BJ (cell line): Measurements from ENCODE around the gene TRIM2. TPM values are rescaled to one million over a fixed set of nuclear protein-coding genes. Genes with fewer than 3 reads are reported as not detected.
A peak's percentile ranks its signal among the peaks of the same experiment; 100 is the strongest.

ENCODE experiments used
- CTCF ChIA-PET: fragments of 350-600 bp; formaldehyde crosslinking; extraction: SDS; loops from one replicate; lab custom pipeline; 2021; ENCODE audit warnings: antibody characterized with exemption, inconsistent platforms; lab: Yijun Ruan, JAX
- POLR2A ChIA-PET: fragments of 300-600 bp; sonication (Branson Sonifier 250); formaldehyde crosslinking; extraction: SDS; loops from one replicate; lab custom pipeline; 2021; ENCODE audit warnings: antibody characterized with exemption; lab: Charles Lee
- DNase-seq: peaks from one replicate; pipeline ENCODE4 v3.0.0-alpha.2; 2011; ENCODE audit warnings: low read depth
- H3K27me3 ChIP-seq: 2 replicates; pipeline ENCODE4 v1.6.0; 2011; ENCODE audit warnings: low read length; ENCODE audit not compliant: control insufficient read depth, insufficient read depth
- H3K36me3 ChIP-seq: 2 replicates; pipeline ENCODE4 v1.5.1; 2011; ENCODE audit warnings: low read length; ENCODE audit not compliant: control insufficient read depth, insufficient read depth
- H3K4me3 ChIP-seq: 2 replicates; pipeline ENCODE4 v1.5.1; 2011; ENCODE audit warnings: low read depth, mild to moderate bottlenecking, control low read depth, low read length
- polyA plus RNA-seq: library from polyadenylated mRNA; depleted of rRNA; stranded (reverse); fragments of >200 nt; gene quantifications from 2 replicates; pipeline ENCODE4 v1.2.3, GENCODE V29; 2011
- TF ChIP-seq, protein P1 (sequence below): IDR thresholded peaks from 2 replicates; pipeline ENCODE4 v1.5.1; 2011; ENCODE audit warnings: low read depth, mild to moderate bottlenecking, control low read depth, inconsistent platforms, low read length, moderate library complexity; ENCODE audit not compliant: insufficient read depth

Gene TRIM2
- polyA plus RNA-seq, 1 experiment = 34.1 TPM

DNA sequence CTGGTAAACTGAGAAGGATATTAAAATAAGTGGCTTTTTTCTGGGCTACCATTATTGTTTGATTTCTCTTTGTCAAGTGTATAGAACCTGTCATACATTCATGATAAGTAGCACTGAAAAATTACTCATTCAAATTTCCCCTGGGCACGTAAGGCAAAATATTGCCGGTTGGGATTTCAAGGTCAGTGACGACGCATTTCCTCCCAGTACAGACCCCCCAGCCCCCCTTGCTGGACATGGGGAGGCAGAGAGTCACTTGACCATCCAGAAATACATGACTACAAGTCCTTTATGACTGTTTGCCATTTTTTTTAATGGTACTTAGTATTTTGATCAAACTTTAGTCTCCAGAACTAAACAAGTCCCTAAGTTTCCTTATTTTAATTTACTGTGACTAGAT, 133.4 kb downstream of the TRIM2 start:
- DNase-seq = no peak
- POLR2A ChIA-PET = no interaction called here
- no peaks in the 10 kb centered on the region for H3K36me3 ChIP-seq
- TF ChIP-seq, protein P1, sequence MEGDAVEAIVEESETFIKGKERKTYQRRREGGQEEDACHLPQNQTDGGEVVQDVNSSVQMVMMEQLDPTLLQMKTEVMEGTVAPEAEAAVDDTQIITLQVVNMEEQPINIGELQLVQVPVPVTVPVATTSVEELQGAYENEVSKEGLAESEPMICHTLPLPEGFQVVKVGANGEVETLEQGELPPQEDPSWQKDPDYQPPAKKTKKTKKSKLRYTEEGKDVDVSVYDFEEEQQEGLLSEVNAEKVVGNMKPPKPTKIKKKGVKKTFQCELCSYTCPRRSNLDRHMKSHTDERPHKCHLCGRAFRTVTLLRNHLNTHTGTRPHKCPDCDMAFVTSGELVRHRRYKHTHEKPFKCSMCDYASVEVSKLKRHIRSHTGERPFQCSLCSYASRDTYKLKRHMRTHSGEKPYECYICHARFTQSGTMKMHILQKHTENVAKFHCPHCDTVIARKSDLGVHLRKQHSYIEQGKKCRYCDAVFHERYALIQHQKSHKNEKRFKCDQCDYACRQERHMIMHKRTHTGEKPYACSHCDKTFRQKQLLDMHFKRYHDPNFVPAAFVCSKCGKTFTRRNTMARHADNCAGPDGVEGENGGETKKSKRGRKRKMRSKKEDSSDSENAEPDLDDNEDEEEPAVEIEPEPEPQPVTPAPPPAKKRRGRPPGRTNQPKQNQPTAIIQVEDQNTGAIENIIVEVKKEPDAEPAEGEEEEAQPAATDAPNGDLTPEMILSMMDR = no peak
- no peaks in the 10 kb centered on the region for H3K27me3 ChIP-seq
- CTCF ChIA-PET = interaction anchor here (1.6 kb wide), 1 partner anchor 237 kb away, joined by 4 read pairs; no protein-coding TSS in a partner anchor
- H3K4me3 ChIP-seq = no peak overlapping the region

DNA sequence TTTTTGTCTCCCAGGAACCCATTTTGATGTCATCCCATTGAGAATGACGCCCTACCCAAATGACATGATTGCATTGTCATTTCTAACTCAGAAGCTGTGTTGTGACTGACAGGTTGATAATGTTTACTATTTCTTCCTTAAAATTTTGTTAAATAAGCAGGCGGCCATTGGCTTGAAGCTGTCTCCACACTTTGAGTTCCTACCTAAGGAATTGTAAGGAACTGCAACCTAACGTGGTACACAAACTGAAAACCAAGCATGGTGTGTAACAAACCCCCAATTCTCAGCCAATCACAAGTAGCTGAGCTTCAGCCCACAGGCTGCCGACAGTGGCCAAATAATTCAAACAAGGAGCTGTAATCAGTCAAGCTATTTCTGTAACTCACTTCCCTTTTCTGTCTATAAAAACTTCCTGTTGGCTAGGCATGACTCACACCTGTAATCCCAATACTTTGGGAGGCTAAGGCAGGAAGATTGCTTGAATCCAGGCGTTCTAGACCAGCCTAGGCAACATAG, 137.4 kb downstream of the TRIM2 start:
- no peaks in the 10 kb centered on the region for H3K36me3 ChIP-seq
- TF ChIP-seq, protein P1 = no peak
- H3K27me3 ChIP-seq = no peaks in the 10 kb centered on the region
- CTCF ChIA-PET = interaction anchor here (0.6 to 7.9 kb wide), 6 partner anchors 15 to 258 kb away, joined by 3 to 93 read pairs (median 4); no protein-coding TSS in a partner anchor
- no peak overlapping the region for H3K4me3 ChIP-seq
- no peak for DNase-seq
- POLR2A ChIA-PET = no interaction called here

DNA sequence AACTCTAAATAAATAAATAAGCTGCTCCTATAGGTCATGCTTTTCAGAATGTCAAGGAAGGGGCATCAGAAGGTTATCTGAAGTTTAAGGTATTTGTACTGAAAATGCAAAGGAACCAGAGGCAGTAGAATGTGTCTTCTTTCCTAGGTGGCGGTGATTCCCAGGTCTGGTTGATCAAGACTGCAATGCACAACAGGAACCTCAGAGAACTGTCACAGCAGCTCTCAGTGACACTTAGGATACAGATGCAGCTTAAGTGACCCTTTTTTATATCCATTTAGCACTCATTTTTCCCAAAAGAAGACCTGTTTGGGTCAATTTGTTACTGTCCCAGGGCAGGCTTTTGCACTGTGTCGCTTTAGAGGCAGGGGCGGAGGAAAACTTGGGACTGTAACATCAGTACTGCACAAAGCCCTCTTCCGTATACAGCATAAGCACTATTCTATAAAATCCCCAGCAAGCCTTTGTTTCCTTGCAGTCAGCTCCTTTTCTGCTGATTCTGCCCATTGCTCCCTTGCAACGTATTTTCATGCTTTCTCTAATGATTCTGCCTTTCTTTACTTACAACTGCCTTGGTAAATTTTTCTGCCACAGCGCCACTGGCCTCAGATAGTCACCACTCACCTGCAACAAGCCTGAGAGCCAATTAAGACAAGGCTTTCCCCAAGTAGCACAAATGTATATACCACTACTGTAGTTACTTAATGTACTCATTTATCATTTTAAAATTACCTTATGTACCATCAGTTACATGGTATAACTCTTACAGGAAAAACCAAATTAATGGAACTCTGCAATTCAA, 138.7 kb downstream of the TRIM2 start:
- no peak overlapping the region for H3K4me3 ChIP-seq
- POLR2A ChIA-PET = no interaction called here
- CTCF ChIA-PET = interaction anchor here (1.1 to 7.9 kb wide), 5 partner anchors 199 to 301 kb away, joined by 3 to 93 read pairs (median 4); no protein-coding TSS in a partner anchor
- DNase-seq = no peak
- H3K36me3 ChIP-seq = no peaks in the 10 kb centered on the region
- TF ChIP-seq, protein P1 = no peak
- H3K27me3 ChIP-seq = no peaks in the 10 kb centered on the region

DNA sequence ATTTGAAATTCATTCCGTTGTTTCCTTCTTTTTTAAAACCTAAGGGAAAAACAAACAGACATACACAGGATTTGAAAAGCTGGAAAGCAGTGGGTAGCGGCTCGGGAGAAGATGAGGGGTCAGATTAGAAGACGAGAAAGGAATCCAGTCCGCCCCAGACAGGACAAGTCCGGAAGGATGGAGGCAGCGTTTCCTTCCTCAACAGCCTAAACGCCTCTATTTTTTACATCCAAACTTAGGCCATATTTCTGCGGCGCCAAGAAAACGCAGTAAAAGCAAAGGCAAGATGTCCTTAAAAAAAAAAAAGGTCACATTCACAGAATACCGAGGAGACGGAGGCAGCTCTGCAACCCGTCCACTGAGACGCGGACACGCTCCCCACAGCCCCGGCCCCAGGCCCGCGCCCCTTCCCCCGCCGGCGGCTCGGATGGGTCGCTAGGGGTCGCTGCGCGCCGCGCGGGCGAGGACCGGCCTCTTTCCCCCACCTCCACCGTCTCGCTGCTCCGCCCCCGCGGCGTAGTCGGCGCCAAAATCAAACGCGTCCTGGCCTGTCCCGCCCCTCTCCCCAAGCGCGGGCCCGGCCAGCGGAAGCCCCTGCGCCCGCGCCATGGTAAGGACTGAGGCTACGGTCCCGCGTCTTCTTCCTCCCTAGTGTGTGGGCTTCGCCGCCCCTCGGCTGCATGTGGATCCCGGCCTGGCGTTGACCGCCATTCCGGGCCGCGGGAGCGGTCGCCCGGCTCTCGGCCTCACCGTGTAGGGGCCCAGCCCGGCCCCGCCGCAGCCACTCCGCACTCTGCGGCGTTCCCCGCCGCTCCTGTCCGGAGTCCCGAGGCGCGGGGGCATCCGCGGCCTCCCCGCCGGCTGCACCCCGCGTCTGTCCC, 140.1 kb downstream of the TRIM2 start, which contains the start of gene MND1:
Gene MND1, plus strand, starts transcription at position 558 of the 881 bp plus-strand sequence. Its CDS starts 50 bp downstream, at position 608.
- no peak for DNase-seq
- Histone ChIP-seq H3K4me3 (peak within 1 kb of the TSS; percentile 77), H3K27me3 (no peaks in the 10 kb centered on the region), H3K36me3 (no peaks in the 10 kb centered on the region)
- TF ChIP-seq, protein P1 = peak; percentile 62
- POLR2A ChIA-PET = interaction anchor here (0.7 kb wide), 1 partner anchor 35 kb away, joined by 5 read pairs; no protein-coding TSS in a partner anchor
- CTCF ChIA-PET = interaction anchor here (0.7 to 7.9 kb wide), 20 partner anchors 9 to 309 kb away, joined by 3 to 93 read pairs (median 3); partner anchors contain the start of gene TMEM131L
